IPS DF 19.7 (cell line): ENCODE measurements around the gene LTO1.

Experiments used
- DNase-seq: peaks from one replicate; pipeline ENCODE4 v3.0.0-alpha.2; 2013; ENCODE audit warnings: low read depth, low spot score

LTO1 gene

GRCh38 chr11:69645801-69646492 lies 29.2 kb downstream of the LTO1 start:
- no peak for DNase-seq

DNA sequence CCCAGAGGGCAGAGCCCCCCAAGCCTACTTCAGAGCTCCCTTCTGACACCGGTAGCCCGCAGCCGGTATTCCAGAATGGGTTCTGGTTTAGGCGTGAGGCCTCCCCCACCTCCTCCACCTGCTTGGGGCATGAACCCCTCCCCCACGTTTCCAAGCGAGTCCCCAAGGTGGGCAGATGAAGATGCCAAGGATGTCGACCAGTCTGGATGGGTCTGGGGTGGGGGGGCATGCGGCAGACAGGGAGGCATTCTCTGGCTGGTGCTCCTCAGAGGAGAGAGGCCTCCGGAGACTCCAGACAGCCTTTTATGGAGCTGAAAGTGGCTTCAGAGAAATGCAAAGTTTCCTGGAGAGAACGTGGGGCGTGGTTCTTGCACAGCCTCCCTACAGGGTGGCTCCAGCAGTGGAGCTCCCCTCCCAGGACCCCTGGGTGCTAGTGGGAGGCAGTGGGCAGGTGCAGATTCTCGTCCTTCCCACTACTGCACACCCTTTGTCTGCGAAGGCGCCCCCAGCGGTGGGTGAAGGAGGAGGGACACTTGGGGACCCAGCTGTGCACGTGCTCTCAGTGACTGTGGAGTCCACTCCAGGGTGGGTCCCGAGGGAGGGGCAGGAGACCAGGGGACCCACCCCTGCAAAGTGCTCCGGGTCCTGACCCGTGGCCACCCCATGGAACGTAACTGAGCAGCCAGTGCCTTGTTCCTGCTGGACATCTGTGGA lies 30.0 kb downstream of the LTO1 start:
- no peak for DNase-seq

DNA sequence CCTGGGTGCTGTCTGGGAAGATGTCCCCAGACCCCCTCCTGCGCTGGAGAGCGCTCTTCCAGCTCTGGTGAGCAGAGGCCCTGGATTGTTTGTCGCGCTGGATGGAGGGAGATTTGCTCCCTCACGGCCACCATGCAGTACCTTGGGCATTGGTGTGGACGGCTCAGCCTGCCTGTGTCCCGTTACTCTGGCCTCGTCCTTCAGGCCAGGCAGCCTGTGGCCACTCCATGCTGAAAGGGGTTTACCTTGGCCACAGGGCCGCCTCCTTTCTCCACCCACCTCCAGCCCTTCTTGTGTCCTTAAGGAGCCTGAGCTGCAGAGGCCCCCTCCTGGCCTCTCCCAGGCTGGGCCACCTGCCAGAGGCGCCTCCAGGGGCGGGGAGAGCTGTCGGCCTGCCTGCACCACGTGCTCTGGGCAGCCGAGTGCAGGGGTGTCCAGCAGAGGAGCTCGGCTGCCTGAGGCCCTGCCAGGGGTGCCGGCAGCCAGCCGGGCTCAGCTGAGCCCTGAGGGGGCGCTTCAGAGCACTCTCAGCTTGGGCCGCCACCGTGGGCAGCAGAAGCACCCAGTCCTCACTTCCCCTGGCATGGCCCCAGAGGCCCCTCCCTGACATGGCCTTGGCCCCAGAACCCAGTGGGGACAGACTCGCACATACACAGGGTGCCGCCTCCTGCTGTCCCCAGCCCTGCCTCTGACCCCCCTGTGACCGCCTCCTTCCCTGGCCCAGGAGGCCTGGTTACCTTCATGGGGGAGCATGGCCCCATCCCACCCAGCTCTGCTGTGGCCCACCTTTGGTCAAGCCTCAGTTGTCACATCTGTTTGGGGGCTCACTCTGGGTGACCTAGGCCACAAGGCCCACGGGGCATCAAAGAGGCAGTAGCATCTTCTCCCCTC lies 30.8 kb downstream of the LTO1 start:
- no peak for DNase-seq

- no peak for DNase-seq
Measured at GRCh38 chr11:69643646-69644045, 31.5 kb downstream of the LTO1 start.

DNA sequence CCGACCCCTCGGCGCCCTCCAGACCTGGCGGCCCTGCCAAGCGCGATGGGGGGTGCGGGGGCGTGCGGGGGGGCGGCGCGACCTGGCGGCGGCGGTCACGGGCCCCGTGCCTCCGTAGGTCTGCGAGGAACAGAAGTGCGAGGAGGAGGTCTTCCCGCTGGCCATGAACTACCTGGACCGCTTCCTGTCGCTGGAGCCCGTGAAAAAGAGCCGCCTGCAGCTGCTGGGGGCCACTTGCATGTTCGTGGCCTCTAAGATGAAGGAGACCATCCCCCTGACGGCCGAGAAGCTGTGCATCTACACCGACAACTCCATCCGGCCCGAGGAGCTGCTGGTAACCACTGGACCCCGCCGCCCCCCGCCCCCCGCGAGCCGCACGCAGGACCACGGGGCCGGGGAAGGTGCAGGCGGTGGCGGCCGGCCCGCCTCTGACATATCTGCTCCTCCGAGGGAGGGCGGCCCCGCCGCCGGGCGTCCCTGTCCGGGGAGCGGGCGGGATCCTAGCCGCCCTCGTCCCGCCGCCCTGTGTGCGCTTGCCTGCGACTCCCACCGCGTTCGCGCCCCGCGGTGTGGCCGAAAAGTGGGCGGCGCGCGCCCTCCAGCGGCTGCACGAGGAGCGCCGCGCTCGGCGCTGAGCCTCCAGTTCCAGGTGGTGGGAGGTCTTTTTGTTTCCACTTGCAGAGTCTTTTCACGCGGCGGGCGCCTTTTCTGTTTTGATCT lies 32.1 kb downstream of the LTO1 start:
- DNase-seq = no peak

DNA sequence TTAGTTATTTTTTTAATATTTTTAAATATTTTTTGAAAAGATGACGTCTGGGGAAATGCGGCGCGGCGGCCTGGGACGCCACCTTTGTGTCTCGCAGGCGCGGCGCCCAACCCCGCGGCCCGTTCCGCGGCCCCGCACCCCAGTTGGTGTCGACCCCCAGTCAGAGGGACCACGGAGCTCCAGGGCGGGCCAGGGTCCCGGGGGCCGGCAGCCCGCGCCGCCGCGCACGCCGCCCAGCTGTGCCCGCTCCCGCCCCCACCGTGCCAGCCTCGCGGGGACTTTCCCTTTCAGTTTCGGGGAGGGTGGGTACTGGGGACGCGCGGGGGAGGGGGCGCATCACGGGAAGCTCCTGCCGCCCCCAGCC lies 32.6 kb downstream of the LTO1 start:
- no peak for DNase-seq

GRCh38 chr11:69641681-69642548 lies 33.2 kb downstream of the LTO1 start:
- DNase-seq = no peak

DNA sequence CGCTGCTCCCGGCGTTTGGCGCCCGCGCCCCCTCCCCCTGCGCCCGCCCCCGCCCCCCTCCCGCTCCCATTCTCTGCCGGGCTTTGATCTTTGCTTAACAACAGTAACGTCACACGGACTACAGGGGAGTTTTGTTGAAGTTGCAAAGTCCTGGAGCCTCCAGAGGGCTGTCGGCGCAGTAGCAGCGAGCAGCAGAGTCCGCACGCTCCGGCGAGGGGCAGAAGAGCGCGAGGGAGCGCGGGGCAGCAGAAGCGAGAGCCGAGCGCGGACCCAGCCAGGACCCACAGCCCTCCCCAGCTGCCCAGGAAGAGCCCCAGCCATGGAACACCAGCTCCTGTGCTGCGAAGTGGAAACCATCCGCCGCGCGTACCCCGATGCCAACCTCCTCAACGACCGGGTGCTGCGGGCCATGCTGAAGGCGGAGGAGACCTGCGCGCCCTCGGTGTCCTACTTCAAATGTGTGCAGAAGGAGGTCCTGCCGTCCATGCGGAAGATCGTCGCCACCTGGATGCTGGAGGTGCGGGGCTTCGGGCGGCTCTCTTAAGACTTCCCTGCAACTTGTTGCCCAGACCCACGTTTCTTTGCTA lies 34.1 kb downstream of the LTO1 start, which contains the start of gene CCND1:
Gene CCND1 (plus strand): TSS at position 162 of the 587 bp plus-strand sequence. CDS start 158 bp downstream, at position 320.
- DNase-seq = peak; percentile 84

DNA sequence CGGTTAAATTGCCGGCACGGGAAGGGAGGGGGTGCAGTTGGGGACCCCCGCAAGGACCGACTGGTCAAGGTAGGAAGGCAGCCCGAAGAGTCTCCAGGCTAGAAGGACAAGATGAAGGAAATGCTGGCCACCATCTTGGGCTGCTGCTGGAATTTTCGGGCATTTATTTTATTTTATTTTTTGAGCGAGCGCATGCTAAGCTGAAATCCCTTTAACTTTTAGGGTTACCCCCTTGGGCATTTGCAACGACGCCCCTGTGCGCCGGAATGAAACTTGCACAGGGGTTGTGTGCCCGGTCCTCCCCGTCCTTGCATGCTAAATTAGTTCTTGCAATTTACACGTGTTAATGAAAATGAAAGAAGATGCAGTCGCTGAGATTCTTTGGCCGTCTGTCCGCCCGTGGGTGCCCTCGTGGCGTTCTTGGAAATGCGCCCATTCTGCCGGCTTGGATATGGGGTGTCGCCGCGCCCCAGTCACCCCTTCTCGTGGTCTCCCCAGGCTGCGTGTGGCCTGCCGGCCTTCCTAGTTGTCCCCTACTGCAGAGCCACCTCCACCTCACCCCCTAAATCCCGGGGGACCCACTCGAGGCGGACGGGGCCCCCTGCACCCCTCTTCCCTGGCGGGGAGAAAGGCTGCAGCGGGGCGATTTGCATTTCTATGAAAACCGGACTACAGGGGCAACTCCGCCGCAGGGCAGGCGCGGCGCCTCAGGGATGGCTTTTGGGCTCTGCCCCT lies 34.7 kb downstream of the LTO1 start:
- DNase-seq = no peak

- no peak for DNase-seq
Measured at GRCh38 chr11:69639831-69640230, 35.3 kb downstream of the LTO1 start.

DNA sequence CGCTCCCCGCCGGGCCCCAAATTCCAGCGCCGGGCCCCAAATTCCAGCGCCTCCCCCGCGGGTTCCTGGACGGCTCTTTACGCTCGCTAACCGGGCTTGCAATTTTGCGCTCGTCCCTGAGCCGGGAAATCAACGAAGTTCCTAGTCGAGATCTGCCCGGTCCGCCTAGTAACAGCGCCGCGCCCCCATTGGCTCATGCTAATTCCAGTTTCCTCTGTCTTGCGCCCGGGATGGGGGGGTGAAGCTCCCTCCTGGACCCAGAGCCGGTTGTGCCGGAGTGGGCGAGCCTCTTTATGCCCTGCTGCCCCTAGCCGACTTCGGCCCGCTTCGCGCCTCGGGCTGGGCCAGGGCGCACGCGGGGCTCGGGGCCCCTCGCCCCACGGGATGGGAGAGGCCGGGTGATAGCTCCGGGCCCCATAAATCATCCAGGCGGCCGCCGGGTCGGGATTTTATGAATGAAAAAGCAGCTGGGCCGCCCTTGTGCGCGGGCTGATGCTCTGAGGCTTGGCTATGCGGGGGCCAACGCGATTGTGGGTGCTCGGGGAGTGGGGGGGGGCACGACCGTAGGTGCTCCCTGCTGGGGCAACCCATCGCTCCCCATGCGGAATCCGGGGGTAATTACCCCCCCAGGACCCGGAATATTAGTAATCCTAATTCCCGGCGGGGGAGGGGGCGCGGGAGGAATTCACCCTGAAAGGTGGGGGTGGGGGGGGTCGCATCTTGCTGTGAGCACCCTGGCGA lies 36.0 kb downstream of the LTO1 start:
- peak; percentile 90 for DNase-seq

- peak; percentile 88 for DNase-seq
Measured at GRCh38 chr11:69637941-69638871, 36.9 kb downstream of the LTO1 start.

DNA sequence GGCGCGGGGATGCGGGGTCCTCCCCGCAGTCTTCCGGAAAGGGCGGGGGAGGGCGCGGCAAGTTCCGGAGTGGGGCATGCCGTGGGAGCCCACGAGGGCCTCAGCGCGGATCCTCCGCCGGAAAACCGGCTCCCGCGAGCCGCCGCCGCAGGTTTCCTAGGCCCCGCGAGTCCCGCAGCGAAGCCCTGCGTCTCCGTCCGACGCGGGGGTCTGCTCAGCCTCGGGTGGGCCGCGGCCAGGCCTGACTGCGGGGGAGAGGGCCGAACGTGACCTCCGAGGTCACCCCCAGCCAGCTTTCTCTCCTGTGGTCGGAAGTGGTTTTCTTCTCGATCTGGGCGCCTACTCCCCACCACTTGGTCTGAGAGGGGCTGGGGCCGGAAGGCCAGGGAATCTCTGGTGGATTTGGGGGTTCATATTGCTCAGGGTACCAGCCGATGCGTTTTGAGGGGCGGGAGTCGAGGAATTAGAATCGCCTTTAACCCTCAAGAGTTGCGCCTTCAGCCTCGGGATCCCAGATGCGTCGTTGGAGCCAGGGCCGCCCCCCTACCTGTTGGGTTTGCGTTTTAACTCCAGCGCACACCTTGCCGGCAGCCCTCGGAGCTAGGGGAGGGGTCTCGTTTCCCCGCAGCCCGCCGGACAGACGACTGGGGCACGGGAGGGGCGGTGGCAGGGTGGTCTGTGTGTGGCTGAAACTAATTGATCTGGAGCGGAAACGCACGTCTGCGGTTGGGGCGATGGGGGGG lies 37.8 kb downstream of the LTO1 start:
- DNase-seq = no peak

GRCh38 chr11:69636512-69637197 lies 38.5 kb downstream of the LTO1 start:
- DNase-seq = no peak

DNA sequence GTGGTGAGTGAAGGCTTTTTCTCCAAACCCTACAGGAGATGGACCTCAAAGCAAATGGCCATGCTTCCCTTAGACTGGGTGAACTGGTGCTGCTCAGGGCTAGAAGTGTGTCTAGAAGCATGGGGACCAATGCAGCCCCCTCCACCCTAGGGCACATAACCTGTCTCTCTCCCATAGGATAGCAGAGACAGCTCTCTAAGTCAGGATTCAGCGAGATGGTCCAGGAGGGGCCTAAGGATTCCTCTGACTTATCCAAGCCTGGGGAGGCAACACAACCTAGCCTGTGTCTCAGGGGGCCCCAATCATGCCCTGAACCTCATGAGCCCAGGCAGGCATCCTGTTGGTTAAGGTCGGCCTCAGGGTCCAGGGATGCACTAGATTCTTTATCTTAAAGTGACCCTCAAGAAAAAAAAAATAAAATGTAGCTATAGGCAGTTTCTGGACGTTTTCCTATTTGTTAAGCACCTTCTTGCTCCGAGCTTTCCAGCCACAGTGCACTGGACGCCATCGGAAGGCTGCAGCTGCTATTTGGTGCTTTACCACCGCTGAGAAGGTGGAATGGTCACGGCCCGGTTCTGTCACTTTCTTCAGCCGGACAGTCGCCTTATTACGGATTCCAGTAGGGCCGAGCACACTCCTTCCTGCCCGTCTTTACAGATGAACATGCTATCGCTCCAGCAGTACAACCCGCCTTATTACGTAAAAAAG lies 39.2 kb downstream of the LTO1 start:
- no peak for DNase-seq

DNA sequence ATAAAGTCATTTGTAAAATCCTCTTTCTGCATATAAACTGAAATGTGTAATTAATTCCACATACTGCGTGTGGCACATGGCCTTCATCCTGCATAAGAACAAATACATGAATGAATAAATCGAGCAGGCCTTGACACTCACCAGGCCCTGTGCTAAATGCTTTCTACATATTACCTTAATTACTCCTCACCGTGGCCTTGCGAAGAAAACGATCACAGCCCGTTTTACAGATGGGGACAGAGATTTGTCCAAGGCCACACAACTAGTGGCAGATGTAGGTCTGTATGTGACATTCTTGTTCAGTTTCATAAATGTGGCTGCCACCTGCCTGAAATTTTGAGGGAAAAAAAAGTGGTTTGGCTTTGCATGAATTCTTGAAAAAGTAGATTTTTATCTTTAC lies 40.0 kb downstream of the LTO1 start:
- no peak for DNase-seq
